H1 (cell line): ENCODE measurements around the gene SYDE2. TPM values are rescaled to one million over a fixed set of nuclear protein-coding genes. Genes with fewer than 3 reads are reported as not detected.

Experiments
- CTCF ChIA-PET: fragments of 300-600 bp; sonication (Branson Sonifier 250); formaldehyde crosslinking; loops from one replicate; lab custom pipeline; 2021; ENCODE audit not compliant: partially characterized antibody; lab: Charles Lee
- POLR2A ChIA-PET: fragments of 300-600 bp; sonication (Branson Sonifier 250); formaldehyde crosslinking; loops from one replicate; lab custom pipeline; 2021; ENCODE audit warnings: inconsistent platforms; ENCODE audit not compliant: partially characterized antibody; lab: Charles Lee
- DNase-seq, 2 experiments: peaks; one replicate each; pipeline versions ENCODE4 v3.0.0 to v3.0.0-alpha.2; 2010 to 2022; ENCODE audit warnings: low spot score in 2 of 2, low read depth in 1 of 2, mixed read lengths in 1 of 2
- FAIRE-seq: peaks from 2 replicates; lab custom pipeline; 2011; peaks lifted over from hg19 to GRCh38; lab: Jason Lieb, UNC
- H2AFZ ChIP-seq: 2 replicates; pipeline ENCODE4 v1.8.1; 2012; ENCODE audit warnings: low read length, inconsistent platforms
- H2AK5ac ChIP-seq: 2 replicates; pipeline ENCODE4 v1.6.1; 2013; ENCODE audit warnings: low read depth, low read length
- H2BK120ac ChIP-seq: replicated peaks from 2 replicates; pipeline ENCODE3; 2013; ENCODE audit warnings: low read depth, low read length, inconsistent platforms
- H2BK12ac ChIP-seq: 2 replicates; pipeline ENCODE4 v1.6.1; 2013; ENCODE audit warnings: low read depth, low read length
- H2BK15ac ChIP-seq: 2 replicates; pipeline ENCODE4 v1.6.1; 2013; ENCODE audit warnings: low read length
- H2BK20ac ChIP-seq: 2 replicates; pipeline ENCODE4 v1.6.1; 2013; ENCODE audit warnings: low read length
- H2BK5ac ChIP-seq: 2 replicates; pipeline ENCODE4 v1.6.1; 2013; ENCODE audit warnings: low read depth, low read length
- H3K14ac ChIP-seq: 2 replicates; pipeline ENCODE4 v1.6.1; 2013; ENCODE audit warnings: inconsistent platforms; ENCODE audit not compliant: insufficient read length
- H3K18ac ChIP-seq: 2 replicates; pipeline ENCODE4 v1.6.1; 2013; ENCODE audit warnings: low read length; ENCODE audit errors: extremely low read depth
- H3K23ac ChIP-seq: 2 replicates; pipeline ENCODE4 v1.6.1; 2013; ENCODE audit warnings: inconsistent platforms; ENCODE audit not compliant: insufficient read length
- H3K23me2 ChIP-seq: 2 replicates; pipeline ENCODE4 v1.6.1; 2013; ENCODE audit warnings: low read depth, low read length
- H3K27ac ChIP-seq: 2 replicates; pipeline ENCODE4 v1.6.1; 2011; ENCODE audit warnings: low read depth, low read length, inconsistent platforms
- H3K27me3 ChIP-seq, 4 experiments: replicated peaks in 1 of 4; 1 replicate in 1 of 4; 2 replicates in 3 of 4; pipeline versions ENCODE4 v1.6.1 to v1.8.1; 2011 to 2013; ENCODE audit warnings: low read length in 3 of 4, mild to moderate bottlenecking in 3 of 4, inconsistent platforms in 2 of 4, mixed read lengths in 2 of 4, moderate library complexity in 1 of 4; ENCODE audit not compliant: control insufficient read depth in 3 of 4, insufficient read depth in 3 of 4; ENCODE audit errors: extremely low read depth in 1 of 4
- H3K36me3 ChIP-seq, 4 experiments: 2 replicates each; pipeline versions ENCODE4 v1.6.1 to v1.8.1; 2011 to 2013; ENCODE audit warnings: mild to moderate bottlenecking in 4 of 4, low read length in 3 of 4, moderate library complexity in 2 of 4, control low read depth in 1 of 4, inconsistent platforms in 1 of 4; ENCODE audit not compliant: insufficient read depth in 4 of 4, control insufficient read depth in 2 of 4
- H3K4ac ChIP-seq: replicated peaks from 2 replicates; pipeline ENCODE3; 2013; ENCODE audit warnings: low read length, low read depth, mixed read lengths, inconsistent platforms; ENCODE audit not compliant: insufficient read length
- H3K4me1 ChIP-seq, 4 experiments: replicated peaks in 1 of 4; 1 replicate in 1 of 4; 2 replicates in 3 of 4; pipeline versions ENCODE4 v1.6.1 to v1.8.1; 2011 to 2013; ENCODE audit warnings: low read length in 3 of 4, inconsistent platforms in 2 of 4, mixed read lengths in 1 of 4; ENCODE audit not compliant: insufficient read depth in 4 of 4, control insufficient read depth in 3 of 4
- H3K4me2 ChIP-seq, 2 experiments: 2 replicates each; pipeline versions ENCODE4 v1.6.1 to v1.8.1; 2011 to 2013; ENCODE audit warnings: low read depth in 2 of 2, low read length in 2 of 2, control low read depth in 1 of 2, inconsistent platforms in 1 of 2, mild to moderate bottlenecking in 1 of 2; ENCODE audit not compliant: insufficient read depth in 1 of 2
- H3K4me3 ChIP-seq, 4 experiments: fragments of 200-600, 300-600 bp in 1 of 4; sonication (generic), shearing (Covaris generic), sonication (Bioruptor Twin) in 1 of 4; 2 replicates each; pipeline versions ENCODE4 v1.5.1 to v1.8.1; 2011 to 2016; ENCODE audit warnings: low read length in 4 of 4, low read depth in 3 of 4, control low read depth in 2 of 4, inconsistent platforms in 2 of 4, mild to moderate bottlenecking in 2 of 4, mixed read lengths in 1 of 4, moderate library complexity in 1 of 4; ENCODE audit not compliant: insufficient read depth in 2 of 4; ENCODE audit errors: extremely low read depth in 1 of 4
- H3K56ac ChIP-seq: replicated peaks from 2 replicates; pipeline ENCODE3; 2013; ENCODE audit warnings: low read depth, mild to moderate bottlenecking, mixed read lengths, low read length, inconsistent platforms; ENCODE audit not compliant: insufficient read length
- H3K79me1 ChIP-seq: 2 replicates; pipeline ENCODE4 v1.6.1; 2013; ENCODE audit warnings: low read depth, low read length, control low read depth
- H3K79me2 ChIP-seq, 2 experiments: 2 replicates each; pipeline versions ENCODE4 v1.6.1 to v1.8.1; 2012 to 2013; ENCODE audit warnings: low read length in 2 of 2, mild to moderate bottlenecking in 2 of 2, inconsistent platforms in 1 of 2; ENCODE audit not compliant: insufficient read depth in 2 of 2, control insufficient read depth in 1 of 2
- H3K9ac ChIP-seq, 4 experiments: replicated peaks in 1 of 4; 1 replicate in 1 of 4; 2 replicates in 3 of 4; pipeline versions ENCODE4 v1.6.1 to v1.8.1; 2011 to 2013; ENCODE audit warnings: low read depth in 3 of 4, low read length in 3 of 4, control low read depth in 2 of 4, mild to moderate bottlenecking in 2 of 4, moderate library complexity in 2 of 4, inconsistent platforms in 1 of 4; ENCODE audit errors: extremely low read depth in 1 of 4
- H3K9me3 ChIP-seq, 2 experiments: 2 replicates each; pipeline versions ENCODE4 v1.6.1 to v1.8.1; 2012 to 2013; ENCODE audit warnings: mild to moderate bottlenecking in 2 of 2, moderate library complexity in 2 of 2, control low read depth in 1 of 2, inconsistent platforms in 1 of 2, low read depth in 1 of 2, low read length in 1 of 2, mixed read lengths in 1 of 2; ENCODE audit not compliant: insufficient read depth in 2 of 2
- H4K20me1 ChIP-seq, 2 experiments: replicated peaks in 1 of 2; 2 replicates each; pipeline versions ENCODE3 to v1.8.1; 2011 to 2013; ENCODE audit warnings: inconsistent platforms in 2 of 2, low read length in 2 of 2, mild to moderate bottlenecking in 1 of 2; ENCODE audit not compliant: insufficient read depth in 2 of 2, control insufficient read depth in 1 of 2
- H4K5ac ChIP-seq: 2 replicates; pipeline ENCODE4 v1.6.1; 2013; ENCODE audit warnings: low read length, low read depth, mixed read lengths, inconsistent platforms; ENCODE audit not compliant: insufficient read length
- H4K8ac ChIP-seq: 2 replicates; pipeline ENCODE4 v1.8.0; 2013; ENCODE audit warnings: mild to moderate bottlenecking, moderate library complexity, low read length, inconsistent platforms; ENCODE audit not compliant: insufficient read depth; ENCODE audit errors: extremely low read depth
- H4K91ac ChIP-seq: replicated peaks from 2 replicates; pipeline ENCODE3; 2013; ENCODE audit warnings: low read length, mixed read lengths, inconsistent platforms; ENCODE audit not compliant: insufficient read length
- HDAC2 ChIP-seq, 2 experiments: fragments of 300-600 bp in 1 of 2; sonication (generic) in 1 of 2; IDR thresholded peaks; 2 replicates each; pipeline ENCODE4 v1.6.1; 2011 to 2012; ENCODE audit warnings: low read depth in 2 of 2, low read length in 2 of 2, mild to moderate bottlenecking in 2 of 2, moderate library complexity in 2 of 2, borderline replicate concordance in 1 of 2, inconsistent platforms in 1 of 2
- KDM5A ChIP-seq: fragments of 200-600 bp; IDR thresholded peaks from 2 replicates; pipeline ENCODE4 v1.7.1; 2012; ENCODE audit warnings: mild to moderate bottlenecking, low read length, inconsistent platforms, mixed read lengths
- RNF2 ChIP-seq: fragments of 200-900, 300-1000 bp; sonication (generic); IDR thresholded peaks from 2 replicates; pipeline ENCODE4 v1.7.1; 2016; ENCODE audit warnings: borderline replicate concordance, low read depth, mild to moderate bottlenecking, antibody characterized with exemption, low read length; ENCODE audit not compliant: poor library complexity, severe bottlenecking; ENCODE audit errors: missing control alignments
- ZNF274 ChIP-seq: IDR thresholded peaks from 2 replicates; pipeline ENCODE4 v1.7.0; 2012; ENCODE audit warnings: low read length, borderline replicate concordance; ENCODE audit errors: extremely low read depth
- WGBS, 2 experiments: shearing (Covaris generic) in 1 of 2; methylation state at CpG; one replicate each; pipeline versions ENCODE4 v1.1.6 to v1.1.7; 2013 to 2015; ENCODE audit warnings: low lambda C conversion rate in 2 of 2, mixed read lengths in 2 of 2, inconsistent platforms in 1 of 2, low coverage in 1 of 2, missing lambda C conversion rate in 1 of 2; ENCODE audit not compliant: insufficient replicate concordance in 2 of 2, insufficient coverage in 1 of 2, insufficient read length in 1 of 2; ENCODE audit errors: extremely low coverage in 1 of 2, missing lambda C conversion rate in 1 of 2; 5-methylcytosine and 5-hydroxymethylcytosine counted together
- polyA plus RNA-seq, 7 experiments: library from polyadenylated mRNA; depleted of rRNA in 3 of 7; stranded (reverse) in 5 of 7; unstranded in 2 of 7; fragments of >200 nt in 5 of 7; fragments of 200-250 nt in 2 of 7; gene quantifications; 1 replicate in 5 of 7; 2 replicates in 1 of 7; 4 replicates in 1 of 7; pipeline versions ENCODE4 v1.2.1 to v1.2.3, GENCODE V29; 2011 to 2013; ENCODE audit warnings: missing spikeins in 2 of 7, mixed read lengths in 2 of 7
- total RNA-seq: library from RNA; stranded (reverse); fragmentation: NEBNext Ultra II Directional; extraction: Animal tissue kit (Norgen Biotek cat#: 25700); gene quantifications from 2 replicates; pipeline ENCODE4 v1.2.1, GENCODE V29; 2021

SYDE2 gene
- total and polyA plus RNA-seq, 2 of the 8 experiments (the other 6 are each of a cell fraction or from before 2014, with no cell fraction given) = 1.6 to 14.6 TPM

GRCh38 chr1:85228972-85229371 lies 28.2 kb upstream of the SYDE2 start:
- H3K4me1 ChIP-seq = peaks cover 0 to 15% (median 4%) of the 10 kb centered on the region in 4 experiments; a peak in 4 of 7 replicates
- DNase-seq (no peak), FAIRE-seq (no peak)
- 23% methylated on average over 1 of the region's 1 CpG; no CpG with 5 or more reads in 1 of the 2 experiments for WGBS, 2 experiments
- no peak overlapping the region for H3K4me2 ChIP-seq
- H2BK5ac ChIP-seq = no peak overlapping the region
- no peaks in the 10 kb centered on the region for H3K36me3 ChIP-seq
- H4K20me1 ChIP-seq = no peaks in the 10 kb centered on the region
- no peak overlapping the region for H3K18ac ChIP-seq
- no peak overlapping the region for H2BK12ac ChIP-seq
- TF ChIP-seq KDM5A = no peak
- TF ChIP-seq HDAC2 (IDR thresholded peaks at IDR 0.05; ENCODE audit: borderline replicate concordance in 1 of 2, low read depth in 2 of 2, low read length in 2 of 2) = no peak
- no peak for TF ChIP-seq RNF2
- no peak for TF ChIP-seq ZNF274
- H3K4ac ChIP-seq = no peak overlapping the region
- no peaks in the 10 kb centered on the region for H3K79me2 ChIP-seq
- H3K9ac ChIP-seq = no peak overlapping the region
- ChIA-PET POLR2A (interaction anchor here (3.2 kb wide), 1 partner anchor 28 kb away, joined by 13 read pairs; the partner anchor contains the start of gene SYDE2), CTCF (interaction anchor here (0.9 to 6.3 kb wide), 13 partner anchors 12 to 288 kb away, joined by 3 to 52 read pairs (median 8); no protein-coding TSS in a partner anchor)
- H2BK120ac ChIP-seq = no peak overlapping the region
- H3K56ac ChIP-seq = no peak overlapping the region
- no peaks in the 10 kb centered on the region for H3K79me1 ChIP-seq
- H4K91ac ChIP-seq = no peak overlapping the region
- no peak overlapping the region for H2BK15ac ChIP-seq
- no peak overlapping the region for H3K4me3 ChIP-seq
- no peak overlapping the region for H4K5ac ChIP-seq
- no peak overlapping the region for H3K27ac ChIP-seq
- H2AFZ ChIP-seq = no peak overlapping the region
- no peak overlapping the region for H4K8ac ChIP-seq
- H3K14ac ChIP-seq = no peak overlapping the region
- no peak overlapping the region for H2BK20ac ChIP-seq
- no peak overlapping the region for H3K23ac ChIP-seq
- H3K27me3 ChIP-seq = no peaks in the 10 kb centered on the region
- no peaks in the 10 kb centered on the region for H3K9me3 ChIP-seq
- H2AK5ac ChIP-seq = no peak overlapping the region
- H3K23me2 ChIP-seq = no peaks in the 10 kb centered on the region
